HL-60/S4 treated with phorbol 12-myristate 13-acetate at 8.2 ng/mL for 4 days and 3 days (cell line): ENCODE measurements around the gene ZNHIT2.

Source experiments
- in situ Hi-C: fragments of 300-500 bp; cut with MboI; formaldehyde crosslinking; loops from 2 replicates; pipeline ENCODE4 v1.15.0; 2022; ENCODE audit warnings: low sequenced_read_pairs

ZNHIT2 gene

DNA sequence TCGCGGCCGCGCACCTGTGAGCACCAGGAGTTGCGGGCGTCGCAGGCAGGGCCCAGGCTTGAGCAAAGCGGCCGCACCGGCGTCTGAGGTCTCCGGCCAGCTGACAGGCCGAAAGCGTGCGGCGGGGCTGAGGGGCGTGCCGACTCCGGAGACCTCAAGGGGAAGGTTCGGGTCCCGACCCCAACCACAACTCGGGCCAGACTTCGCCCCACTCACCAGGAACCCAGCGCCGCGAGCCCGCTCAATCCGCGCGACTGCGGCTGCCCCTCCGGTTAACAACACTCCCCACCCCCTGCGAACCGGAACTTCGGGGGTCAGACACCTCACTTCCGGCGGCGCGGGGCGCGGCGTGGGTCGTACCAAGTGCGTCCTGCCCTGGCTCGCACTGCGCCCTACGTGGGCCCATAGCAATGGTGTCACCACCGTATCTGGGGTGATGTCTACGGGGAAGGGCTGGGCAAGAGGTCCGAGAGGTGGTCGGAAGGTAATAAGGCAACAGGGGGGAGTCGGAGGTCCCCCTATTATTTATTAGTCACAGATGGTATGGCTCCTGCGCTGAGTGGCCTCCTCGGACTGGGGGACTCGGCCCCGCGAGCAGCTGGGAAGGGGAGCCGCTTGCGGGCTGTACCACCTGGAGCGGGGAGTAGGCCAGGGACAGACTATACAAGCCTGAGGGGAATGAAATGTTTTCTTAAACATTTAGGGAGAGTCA lies 16.9 kb upstream of the ZNHIT2 start, which contains the start of gene SYVN1:
Gene SYVN1 (minus strand): TSS at position 280 of the 712 bp plus-strand sequence. CDS start 918 bp downstream, outside the sequence.
- in situ Hi-C loops = no loop called here

DNA sequence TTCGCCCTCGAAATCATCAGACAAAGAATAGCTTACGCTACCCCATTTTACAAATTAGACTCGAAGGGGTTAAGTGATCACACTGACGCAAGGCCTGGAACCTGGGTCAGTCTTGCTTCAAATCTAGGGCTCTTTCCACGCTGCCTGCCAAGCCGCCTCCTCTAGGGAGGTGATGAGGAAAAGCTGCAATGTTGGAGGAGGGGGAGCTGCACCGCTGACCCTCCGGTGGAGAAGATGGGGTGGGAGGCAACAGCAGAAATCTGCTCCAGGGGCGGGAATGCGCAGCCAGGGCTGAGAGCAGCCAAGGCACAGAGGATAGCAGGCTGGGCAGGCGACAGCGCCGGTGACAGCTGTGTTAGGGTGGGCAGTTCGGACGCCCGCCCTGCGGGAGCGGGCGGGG lies 16.2 kb upstream of the ZNHIT2 start:
- in situ Hi-C loops = no loop called here

DNA sequence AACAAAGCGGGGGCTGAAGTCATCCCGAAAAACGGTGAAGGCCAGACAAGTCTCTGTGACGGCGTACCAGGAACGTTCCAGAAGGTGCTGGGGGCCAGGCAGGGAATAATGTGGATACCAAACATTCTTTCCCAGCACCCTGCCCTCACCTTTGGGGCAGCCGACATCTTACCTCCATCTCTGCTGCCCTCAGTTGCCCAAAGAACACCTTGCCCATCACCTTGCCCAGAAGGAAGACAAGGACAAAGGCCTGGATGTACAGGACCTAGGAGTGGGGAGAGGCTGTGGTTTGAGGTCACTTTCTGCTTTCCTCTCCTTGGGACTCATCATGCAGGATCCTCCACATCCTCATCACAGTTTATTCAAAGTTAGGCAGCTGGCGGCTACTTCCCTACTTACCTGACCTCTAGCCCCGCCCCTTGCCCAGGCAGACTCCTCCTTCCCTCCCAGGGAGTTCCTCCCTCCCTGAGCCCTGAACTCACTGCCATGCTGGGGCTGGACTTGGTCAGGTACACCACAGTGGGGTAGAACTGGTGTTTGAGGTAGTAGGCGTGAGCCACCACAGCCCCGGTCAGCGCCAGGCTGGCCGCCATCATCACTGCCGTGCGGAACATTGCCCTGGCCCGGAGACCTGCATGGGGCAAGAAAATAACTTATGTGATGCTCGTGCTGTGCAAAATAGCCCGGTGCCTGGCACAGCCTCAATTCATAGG lies 15.6 kb upstream of the ZNHIT2 start:
- in situ Hi-C loops = no loop called here

DNA sequence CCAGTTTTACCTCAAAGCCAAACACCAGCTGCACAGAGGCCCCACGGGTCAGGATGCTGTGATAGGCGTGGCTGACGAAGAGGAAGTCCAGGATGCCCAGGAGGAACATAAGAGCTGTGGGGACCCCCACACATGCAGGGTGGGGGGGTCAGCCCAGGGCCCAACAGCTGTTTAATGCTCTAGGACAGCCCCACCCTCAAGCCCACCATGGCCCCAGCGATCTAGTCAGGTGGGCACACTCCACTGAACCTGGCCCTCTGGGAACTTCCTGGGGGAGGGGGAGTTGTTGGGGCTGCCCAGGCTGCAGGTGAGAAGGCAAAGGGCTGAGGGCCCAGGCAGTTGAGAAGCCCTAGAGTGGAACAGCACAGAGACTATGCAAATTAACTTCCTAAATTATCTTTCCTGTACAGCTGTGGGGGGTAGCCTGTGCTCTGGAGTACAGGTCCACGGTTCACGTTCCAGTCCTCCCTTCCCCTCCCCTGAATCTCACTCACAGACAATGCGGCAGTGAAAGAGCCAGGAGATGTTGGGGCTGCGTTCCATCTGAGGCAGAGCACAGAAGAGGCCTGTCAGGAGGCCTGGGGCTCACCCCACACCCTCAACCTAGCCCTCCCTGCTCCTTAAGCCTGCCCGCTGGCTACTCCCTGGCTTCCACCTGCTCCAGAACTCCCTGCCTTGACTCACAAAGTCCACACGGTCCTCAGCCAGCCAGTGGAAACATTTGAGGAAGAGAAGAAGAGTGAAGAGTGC lies 14.9 kb upstream of the ZNHIT2 start:
- in situ Hi-C loops = no loop called here

DNA sequence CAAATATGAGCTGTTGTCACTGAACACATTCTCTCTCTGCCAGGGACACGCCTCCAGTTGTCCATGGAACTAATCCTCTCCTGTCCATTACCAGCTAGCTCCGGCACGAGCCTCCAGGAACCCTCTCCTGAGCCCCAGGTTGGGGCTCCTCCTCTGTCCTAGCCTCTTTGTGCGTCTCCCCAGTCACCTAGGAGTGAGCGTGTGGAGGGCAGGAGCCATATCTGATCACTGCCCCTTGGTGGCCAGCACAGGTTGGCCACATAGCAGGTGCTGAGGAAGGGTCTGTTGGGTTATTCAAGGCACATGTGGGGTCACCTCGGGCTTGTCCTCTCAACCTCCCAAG lies 14.4 kb upstream of the ZNHIT2 start:
- in situ Hi-C loops = no loop called here

DNA sequence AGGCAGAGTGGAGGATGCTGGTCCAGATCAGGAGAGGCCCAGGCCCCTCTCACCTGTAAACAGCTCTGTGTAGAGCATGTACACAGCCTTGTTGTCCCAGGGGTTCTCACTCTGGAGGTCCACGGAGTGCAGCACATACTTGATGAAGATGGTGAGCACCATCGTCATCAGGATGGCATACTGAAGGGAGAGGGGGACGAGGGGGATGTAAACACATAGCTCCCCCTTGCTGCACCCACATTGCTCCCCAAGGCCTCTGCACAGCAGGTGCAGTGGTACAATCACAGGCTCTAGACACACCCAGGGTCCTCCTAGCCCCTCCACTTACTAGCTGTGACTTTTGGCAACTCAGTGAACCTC lies 13.9 kb upstream of the ZNHIT2 start:
- in situ Hi-C loops = no loop called here

DNA sequence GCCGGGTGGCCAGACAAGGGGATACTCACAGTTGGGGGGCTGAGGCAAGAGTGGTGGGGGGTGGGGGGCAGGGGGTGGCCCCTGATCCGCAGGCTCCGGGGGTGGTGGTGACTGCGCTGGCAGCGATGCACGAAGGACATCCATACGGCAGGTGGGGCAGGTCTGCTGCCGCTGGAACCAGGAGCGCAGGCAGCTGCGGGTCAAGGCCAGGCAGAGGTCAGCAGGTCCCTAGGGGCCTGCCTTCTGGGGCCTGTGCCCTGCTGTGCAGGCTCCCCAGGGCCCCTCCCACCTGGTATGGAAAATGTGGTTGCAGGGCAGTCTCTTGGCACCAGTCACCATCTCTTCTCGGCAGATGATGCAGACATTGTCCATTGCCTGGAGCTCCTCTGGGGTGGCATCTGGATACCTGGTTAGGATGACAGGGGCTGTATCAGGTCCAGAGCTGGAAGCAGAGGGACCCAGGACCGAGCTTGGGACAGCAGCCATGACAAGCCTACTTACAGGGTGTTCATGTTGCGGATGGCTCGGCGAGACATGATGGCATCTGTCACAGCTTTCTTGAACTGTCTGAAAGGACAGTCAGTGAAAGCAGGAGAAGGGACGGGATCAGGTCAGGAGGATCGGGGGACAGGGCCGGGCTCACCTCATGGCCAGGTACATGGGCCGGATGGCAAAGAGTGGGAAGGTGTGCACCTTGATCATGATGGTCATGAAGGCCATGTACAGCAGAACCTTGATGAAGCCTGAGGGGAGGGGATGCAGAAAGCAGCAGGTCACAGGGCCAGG lies 13.3 kb upstream of the ZNHIT2 start:
- in situ Hi-C loops = no loop called here

DNA sequence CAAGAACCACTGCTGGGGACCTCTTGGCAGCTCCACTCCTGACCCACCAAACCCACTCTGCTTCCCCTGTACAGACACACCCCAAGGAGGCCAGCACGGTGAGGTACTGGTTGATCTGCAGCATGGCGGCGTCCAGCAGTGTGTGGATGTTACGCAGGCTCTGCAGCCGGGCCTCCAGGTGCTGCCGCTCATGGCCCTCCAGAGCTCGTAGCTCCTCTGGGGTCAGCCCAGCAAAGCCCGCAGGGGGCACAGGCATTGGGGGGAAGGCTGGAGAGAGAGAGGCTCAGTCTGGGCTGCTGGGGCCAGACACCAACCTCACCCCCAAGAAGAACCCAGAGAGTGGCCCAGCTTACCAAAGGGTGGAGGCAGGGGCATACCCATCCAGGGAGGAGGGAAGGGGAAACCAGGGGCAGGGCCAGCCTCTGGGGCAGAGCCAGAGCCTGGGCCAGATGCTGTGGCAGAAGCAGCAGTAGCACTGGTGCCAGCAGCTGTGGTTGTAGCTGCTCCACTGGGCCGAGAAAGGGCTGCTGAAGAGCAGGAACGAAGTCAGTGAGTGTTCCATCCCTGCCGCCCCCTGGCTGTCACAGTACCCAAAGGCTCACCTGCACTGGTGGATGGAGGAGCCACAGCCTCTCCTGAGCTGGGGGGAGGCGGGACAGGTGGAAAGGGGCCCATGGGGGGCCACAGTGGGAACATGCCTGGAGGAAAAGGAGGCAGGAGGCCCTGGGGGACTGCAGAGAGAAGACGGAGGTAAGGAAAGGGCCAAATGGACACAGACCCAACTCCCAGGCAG lies 12.3 kb upstream of the ZNHIT2 start:
- in situ Hi-C loops = no loop called here

DNA sequence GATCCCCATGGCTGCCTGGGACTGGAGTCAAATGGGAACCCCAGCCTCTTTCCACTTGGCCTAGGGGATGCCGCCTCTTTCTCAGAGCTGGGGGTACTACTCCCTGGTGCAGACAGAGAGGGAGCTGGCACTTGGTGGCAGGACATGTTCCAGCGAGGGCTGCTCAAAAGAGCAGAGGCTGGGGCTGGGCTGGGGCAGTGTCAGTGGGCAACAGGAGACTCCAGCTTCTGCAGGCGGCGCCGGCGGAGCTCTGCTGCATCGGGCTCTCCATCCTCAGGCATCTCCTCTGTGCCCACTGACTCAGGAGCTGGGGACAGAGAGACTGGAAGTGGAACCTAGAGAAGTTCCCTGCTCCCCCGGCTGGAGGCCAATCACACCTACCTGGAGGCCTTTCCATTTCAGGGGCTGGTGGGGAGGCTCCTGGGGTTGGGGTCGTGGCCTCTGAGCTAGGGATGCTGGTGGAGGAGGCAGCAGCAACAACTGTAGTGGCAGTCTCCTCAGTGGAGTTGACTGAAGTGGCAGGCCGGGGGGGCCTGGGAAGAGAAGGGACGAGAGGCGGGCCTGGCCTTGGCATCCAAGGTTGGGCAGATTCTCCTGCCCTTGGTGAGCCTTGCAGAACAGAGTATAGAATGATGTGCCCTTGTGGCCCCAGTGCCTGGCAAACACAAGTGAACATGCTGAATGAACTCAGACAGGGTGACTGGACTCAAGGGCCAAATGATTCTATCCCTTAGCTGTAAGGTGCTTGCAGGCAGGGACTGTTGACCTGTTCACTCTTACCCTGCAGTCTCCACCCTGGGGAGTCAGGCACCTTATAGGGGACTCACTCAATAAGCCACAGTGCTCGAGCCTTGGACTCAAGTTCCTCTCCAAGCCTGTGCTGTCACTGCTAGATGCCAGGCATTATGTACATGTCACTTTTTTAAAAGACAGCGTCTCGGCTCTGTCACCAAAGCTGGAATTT lies 11.0 kb upstream of the ZNHIT2 start:
- in situ Hi-C loops = no loop called here

DNA sequence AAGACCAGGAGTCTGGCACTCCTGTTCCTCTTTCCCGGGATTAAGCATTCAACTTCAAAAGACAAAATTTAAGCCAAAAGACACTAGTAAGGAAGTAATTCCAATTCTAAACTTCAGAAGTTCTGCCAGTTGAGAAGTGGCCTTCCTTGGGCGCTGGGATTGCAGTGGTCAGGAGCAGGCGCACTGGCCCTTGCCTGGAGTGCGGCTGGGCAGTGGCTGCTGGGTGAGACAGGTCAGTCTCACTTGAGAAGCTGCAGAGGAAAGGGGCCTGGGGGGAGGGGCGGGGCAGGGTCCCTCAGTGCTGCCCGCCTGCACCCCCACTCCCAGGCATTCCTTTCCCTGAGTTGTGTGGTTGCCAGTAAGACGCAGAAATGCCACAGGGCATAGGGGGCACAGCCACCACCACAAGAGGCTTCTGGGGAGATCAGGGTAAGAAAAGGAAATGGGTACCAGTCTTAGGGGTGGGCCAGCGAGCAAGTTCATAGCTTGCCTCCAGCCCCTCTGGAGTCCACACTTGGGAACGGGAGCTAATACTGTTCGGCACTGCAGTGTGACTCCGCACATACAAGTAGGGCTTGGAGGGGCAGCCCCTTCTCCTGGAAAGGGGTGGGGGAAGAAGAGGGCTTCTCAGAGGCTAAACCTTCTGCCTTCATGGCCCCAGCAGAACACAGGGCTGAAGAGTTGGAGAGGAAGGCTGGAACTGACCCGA lies 10.1 kb upstream of the ZNHIT2 start:
- in situ Hi-C loops = no loop called here

DNA sequence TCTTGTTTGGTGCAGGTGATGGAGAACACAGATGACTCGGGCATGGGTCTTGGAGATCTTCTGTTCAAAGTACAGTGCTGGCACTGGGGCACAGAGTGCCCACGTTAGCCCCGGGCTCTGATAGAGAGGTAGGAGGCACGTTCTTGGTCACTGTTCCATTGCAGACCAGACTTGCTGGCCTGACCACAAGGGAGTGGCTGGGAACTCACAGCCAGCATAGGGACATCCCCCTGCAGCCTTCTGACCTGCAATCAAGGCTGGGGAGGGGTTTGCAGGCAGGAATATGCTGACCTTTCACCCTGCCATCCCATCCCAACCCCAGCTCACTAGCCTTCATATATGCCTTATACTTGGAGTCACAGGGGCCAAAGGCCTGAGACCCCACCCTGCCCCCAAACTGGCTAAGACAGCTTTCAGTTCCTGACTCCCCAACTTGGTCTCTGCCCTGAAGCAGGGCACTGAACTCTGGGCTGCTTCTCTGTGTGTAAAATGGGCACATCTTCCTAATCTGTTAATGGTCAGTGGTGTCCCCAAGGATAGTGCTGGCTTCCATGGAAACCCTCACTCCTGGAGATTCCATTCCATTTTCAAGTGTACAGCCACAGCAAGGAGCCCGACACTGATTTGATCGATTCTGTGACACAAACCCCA lies 9.2 kb upstream of the ZNHIT2 start:
- in situ Hi-C loops = no loop called here

DNA sequence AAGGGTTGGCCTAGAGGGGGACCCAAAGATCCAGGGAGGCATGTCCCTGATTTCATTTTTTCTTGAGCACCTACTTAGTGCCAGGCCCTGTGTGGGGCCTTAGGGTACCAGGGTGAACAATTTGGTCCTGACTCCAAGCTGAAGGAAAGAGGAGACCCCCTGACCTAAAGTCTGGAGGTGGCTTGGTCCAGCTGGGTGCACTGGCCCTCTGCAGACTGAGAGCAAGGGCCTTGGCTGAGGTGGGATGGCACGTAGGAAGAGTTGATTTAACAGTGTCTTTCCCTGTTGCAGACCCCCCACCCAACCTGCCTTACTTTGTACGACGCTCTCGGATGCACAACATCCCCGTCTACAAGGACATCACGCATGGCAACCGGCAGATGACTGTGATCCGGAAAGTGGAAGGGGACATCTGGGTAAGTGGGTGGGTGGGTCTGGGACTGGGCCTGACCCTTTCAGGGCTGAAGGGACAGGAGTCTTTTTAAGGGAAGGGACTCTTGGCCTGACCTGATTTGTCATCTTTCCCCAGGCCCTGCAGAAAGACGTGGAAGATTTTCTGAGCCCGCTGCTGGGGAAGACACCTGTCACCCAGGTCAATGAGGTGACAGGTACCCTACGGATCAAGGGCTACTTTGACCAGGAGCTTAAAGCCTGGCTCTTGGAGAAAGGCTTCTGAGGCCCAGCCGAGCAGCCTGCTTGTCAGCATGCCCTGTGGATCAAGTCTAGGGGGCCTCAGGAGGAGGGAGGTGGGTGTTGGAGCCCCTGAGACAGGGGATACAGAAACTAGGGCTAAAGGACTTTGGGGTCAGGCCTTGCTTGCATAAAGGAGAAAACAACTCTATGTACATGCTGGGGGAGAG lies 7.9 kb upstream of the ZNHIT2 start:
- in situ Hi-C loops = no loop called here

DNA sequence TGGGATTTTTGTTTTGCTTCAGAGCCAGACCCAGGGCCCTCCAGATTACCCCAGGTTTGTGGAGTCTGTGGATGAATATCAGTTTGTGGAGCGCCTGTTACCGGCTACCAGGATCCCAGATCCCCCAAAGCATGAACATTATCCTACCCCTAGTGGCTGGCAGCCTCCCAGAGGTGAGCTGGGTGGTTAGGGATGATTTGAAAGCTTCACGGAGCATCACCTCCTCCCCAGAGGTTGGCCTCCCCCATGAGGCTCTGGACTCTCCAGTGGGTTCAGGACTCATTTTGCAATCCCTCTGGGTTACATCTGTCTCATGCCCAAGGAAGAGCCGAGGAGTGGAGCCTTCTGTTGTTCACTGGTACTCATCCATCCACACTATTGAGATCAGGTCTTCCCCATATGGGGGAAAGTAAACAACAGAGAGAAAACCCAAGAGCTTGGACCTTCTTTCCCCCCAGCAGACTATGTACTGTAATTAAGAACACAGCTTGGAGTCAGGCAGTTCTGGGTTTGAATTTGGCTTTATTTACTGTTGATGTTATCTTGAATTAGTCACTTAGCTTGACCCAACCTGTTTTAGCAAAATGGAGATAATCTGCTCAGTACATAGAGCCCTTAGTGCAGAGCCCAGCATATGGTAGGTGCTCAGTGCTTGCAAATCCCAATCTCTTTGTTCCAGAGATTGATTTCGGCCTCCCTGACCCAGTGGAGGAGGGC lies 7.1 kb upstream of the ZNHIT2 start:
- in situ Hi-C loops = no loop called here

DNA sequence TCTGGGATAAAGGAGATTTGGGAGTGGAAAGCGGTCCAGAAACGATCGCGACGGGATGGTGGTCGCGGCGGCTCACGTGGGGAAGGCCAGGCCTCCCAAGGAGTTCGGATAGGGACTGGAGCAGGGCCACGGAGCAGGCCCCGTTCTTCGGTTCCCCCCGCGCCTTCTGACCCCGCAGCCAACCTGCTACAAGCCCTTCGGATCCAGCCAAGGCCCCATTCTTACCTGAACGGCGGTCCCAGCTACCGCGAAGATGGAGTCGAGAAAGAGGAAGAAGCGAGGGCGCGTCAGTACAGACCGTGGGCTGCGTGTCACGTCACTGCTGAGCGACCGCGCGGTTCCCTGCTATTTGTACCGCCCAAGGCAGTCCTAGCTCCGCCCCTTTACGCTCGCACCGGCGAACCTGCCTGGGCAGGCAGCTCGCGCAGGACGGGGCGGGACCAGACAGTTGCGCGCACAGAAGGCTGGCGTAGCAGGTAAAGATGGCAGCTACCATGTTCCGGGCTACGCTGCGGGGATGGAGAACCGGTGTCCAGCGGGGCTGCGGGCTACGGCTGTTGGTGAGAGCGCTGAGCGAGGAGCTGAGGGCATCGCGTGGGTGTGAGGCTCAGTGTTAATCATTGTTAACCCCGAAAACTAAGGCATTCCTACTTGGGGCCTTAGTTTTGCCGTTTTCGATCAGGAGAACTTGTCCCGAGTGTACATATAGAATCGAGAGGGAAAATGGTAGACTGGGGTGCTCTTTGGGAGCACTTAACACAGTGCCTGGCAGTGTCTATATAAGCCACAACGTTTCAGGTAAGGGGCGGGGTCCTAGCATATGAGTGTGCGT lies 4.6 kb upstream of the ZNHIT2 start, which contains the start of the genes FAU and MRPL49:
Gene FAU (minus strand): TSS at position 270 of the 832 bp plus-strand sequence. CDS start 321 bp downstream, outside the sequence.
Gene MRPL49 (plus strand): TSS at position 457 of the 832 bp plus-strand sequence. CDS start 26 bp downstream, at position 483.
- in situ Hi-C loops = no loop called here

DNA sequence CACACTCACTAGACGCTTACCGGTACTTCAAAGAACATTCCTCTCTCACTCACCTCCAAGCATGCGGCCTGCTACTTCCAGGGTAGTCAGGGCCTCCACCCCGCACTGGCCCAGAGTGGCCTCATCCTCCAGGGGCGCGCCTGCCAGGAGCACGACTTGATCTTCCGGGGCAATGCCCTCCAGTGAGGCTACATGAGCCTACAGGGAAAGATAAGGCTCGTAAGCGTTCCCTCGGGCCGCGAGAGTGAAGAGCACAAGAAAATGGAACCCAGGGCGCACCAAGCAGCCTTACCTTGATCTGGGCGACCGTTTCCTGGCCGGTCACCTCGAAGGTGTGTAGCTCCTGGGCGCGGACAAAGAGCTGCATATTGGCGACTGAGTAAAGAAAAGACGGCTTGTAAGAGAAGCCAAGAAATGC lies 4.0 kb upstream of the ZNHIT2 start:
- in situ Hi-C loops = no loop called here
